HS-27A (cell line): ENCODE results near the gene GPR173.

Experiments used
- DNase-seq: peaks from one replicate; pipeline ENCODE4 v3.0.0-alpha.2; 2012; ENCODE audit warnings: low read depth, missing footprints

The GPR173 gene, protein sequence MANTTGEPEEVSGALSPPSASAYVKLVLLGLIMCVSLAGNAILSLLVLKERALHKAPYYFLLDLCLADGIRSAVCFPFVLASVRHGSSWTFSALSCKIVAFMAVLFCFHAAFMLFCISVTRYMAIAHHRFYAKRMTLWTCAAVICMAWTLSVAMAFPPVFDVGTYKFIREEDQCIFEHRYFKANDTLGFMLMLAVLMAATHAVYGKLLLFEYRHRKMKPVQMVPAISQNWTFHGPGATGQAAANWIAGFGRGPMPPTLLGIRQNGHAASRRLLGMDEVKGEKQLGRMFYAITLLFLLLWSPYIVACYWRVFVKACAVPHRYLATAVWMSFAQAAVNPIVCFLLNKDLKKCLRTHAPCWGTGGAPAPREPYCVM

DNA sequence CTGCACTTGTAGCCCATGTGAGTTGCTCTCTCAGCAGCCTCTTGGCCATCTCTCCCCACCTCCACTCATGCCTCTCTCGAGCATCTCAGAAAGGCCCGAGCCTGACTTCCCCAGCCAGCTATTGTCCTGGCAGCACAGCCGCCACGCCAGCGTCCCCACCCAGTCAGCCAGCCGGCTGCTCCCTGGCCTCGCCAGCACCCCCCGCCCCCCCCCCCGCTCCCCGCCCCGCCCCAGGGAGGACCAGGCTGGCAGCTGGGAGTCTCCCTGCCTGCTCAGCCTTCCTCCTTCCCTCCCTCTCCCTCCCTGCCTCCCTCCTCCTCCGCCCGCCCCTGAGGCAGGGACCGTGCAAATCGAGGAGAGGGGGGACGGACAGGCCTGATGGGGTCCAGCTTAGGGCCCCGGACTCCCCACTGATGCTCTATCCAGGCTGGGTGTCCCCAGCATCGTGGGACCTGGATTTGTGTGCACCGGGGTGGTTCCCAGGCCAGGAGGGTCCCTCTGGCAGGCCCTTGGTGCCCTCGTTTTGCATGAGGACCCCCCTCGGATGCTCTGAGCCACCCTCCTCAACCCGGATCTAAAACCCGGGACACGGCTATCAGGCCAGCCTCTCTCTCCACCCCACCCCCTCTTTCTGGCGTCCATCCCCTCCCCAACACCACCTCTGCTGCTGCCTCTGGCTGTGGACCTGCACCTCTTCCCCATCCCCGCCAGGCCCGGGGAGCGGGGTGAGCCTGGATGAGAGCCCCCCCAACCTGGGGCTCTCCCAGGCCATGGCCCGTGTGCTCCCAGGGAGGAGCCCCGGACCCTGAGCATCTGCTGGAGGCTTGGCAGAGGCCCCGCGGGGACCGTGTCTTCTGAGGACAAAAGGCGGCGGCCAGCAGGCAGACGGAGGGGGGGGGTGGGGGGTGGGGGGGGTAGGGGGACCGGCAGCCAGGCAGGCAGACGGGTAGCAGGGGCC is at the start of gene GPR173:
TSS of gene GPR173 (plus strand) at position 621 of the 958 bp plus-strand sequence. CDS start 27,833 bp downstream, outside the sequence.
- peak; percentile 30 for DNase-seq

DNA sequence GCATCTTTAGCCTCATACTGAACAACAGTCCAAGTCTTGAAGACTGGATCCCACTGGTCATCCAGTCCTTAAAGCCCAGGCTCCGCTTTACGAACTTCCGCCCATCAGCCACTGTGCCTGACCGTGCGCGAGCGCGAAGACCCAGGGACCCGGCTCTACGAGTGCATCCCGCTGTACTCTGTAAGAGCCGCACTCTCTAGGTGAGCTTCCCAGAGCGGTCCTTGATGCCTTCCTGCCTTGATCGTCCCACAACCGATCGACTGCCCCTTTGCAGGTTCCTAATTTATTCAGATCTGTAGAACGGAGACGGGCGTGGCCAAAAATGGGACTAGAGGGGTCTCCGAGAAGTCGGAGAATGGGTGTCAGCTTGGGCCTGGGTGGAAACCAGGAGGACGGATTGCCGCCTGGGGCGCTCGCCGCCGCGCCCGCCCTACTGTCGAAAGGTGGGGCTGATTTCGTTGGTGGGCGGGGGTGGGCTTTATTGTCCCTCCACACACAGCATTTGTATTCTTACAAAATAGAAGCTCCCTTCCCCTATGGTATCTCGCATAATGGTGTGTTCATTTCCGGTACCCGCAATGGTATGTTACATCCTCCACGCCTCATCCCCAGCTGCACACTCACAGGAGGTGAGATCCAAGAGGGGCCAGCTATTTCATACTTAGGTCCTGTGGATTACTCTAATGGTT is 48.0 kb upstream of the GPR173 start:
- DNase-seq, result no peak

DNA sequence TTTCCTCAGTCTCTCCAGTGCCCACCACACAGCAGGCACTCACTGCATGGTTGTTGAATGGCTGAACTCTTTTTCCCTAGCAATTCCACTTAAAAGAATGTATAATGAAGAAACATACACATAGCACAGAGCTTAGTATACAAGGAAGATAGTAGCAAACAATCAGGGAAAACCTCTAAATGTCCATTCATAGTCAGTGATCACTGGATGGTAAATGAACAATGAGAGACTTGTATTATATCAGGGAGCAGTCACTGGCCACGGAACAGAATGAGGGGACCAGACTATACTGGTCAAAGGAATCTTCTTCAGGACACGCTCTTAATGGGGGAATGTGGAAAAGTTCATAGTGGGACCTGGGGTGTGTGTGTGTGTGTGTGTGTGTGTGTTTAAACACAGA is 46.6 kb upstream of the GPR173 start:
- no peak for DNase-seq

DNA sequence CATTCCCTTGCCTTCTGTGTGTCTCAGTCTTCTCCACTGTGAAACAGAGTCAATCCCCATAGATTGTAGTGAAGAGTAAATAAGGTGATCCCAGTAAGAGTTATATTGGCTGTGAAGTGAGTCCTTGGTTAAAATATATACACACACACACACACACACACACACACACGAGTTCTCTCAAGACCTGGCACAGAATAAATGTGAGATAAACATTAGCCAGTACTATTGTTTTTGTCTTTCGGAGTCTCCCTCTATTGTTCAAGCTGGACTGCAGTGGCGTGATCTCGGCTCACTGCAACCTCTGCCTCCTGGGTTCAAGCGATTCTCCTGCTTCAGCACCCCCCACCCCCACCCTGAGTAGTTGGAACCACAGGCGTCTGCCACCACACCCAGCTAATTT is 45.5 kb upstream of the GPR173 start:
- no peak for DNase-seq

DNA sequence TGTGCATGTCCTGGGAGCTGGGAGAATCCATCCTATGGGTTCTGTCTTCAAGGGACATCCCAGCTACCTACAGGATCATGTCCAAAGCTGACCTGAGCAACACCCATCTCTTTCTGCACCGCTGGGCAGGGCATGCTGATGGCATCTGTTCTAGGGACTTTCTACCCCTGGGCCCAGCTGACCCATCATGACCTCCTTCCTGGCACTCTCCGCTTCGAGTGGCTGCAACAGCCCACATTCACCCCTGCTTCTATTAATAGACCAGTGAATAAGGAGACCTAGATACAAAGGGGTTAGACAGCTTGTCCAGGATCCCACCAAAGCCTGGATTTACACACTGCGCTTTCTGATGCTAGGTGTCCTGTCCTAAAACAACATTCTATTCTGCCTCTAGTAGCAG is 44.6 kb upstream of the GPR173 start:
- DNase-seq, result no peak

DNA sequence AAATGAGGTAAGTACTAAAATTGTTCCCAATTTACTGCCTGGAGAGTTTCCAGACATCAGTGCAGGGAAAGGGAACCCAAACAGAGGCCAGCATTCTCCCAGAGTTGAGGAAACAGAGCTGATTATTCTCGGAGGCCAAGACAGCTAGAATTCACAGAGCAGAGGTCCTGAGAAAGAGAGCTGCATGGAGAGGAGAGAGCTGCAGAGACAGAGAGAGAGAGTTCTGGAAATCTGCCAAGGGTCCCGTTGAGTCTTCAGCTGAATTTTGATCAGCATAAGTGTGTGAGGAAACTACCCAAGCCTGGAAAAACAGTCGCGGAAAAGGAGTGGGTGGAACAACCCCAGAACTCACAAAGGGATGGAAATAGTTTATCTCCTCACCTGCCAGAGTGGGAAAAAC is 43.8 kb upstream of the GPR173 start:
- DNase-seq, result no peak

DNA sequence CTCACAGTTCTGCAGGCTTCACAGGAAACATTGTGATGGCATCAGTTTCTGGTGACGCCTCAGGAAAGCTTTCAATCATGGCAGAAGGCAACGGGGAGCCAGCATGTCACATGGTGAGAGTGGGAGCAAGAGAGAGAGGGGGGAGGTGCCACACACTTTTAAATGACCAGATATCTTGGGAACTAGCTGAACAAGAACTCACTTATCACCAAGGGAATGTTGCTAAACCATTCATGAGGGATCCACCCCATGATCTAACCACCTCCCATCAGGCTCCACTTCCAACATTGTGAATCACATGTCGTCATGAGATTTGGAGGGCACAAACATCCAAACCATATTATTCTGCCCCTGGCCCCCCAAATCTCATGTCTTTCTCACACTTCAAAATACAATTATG is 43.3 kb upstream of the GPR173 start:
- no peak for DNase-seq

DNA sequence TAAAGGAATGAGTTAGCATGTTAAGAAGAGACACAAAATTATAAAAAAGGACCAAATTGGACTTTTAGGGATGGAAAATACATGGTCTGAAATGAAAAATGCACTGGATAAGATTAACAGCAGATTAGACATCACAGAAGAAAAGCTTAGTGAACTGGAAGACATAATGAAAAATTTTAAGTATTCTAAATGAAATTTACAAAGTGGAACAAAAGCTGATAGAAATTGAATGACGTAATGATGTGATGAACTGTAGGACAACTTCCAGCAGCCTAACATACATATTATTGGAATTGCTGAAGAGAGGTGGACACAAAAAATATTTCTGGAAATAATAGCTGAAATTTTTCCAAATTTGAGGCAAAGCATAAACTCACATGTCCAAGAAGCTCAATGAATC is 39.6 kb upstream of the GPR173 start:
- no peak for DNase-seq

DNA sequence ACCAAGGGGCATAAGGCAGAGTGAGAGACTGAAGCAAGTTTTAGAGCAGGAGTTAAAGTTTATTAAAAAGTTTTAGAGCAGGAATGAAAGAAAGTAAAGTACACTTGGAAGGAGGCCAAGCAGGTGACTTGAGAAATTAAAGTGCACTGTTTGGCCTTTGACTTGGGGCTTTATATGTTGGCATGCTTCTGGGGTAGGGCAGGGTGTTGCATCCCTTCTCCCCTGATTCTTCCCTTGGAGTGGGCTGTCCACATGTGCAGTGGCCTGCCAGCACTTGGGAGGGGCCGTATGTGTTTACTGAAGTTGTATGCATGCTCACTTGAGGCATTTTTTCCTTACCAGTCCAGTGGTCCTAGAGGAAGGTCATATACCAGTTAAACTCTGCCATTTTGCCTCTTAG is 35.3 kb upstream of the GPR173 start:
- no peak for DNase-seq

DNA sequence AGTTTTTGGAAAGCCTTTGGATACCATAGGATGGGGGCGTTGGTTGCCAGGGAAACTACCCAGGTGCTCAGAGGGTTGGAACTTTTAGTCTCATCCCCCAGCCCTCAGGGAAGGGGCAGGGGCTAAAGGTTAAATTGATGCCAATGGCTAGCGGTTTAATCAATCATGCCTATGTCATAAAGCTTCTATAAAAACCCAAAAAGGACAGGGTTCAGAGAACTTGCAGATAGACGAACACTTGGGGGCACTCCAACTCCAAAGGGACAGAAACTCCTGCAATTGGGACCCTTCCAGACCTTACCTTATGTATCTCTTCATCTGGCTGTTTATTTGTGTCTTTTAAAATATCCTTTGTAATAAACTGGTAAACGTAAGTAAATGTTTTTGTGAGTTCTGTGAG is 30.0 kb upstream of the GPR173 start:
- no peak for DNase-seq

DNA sequence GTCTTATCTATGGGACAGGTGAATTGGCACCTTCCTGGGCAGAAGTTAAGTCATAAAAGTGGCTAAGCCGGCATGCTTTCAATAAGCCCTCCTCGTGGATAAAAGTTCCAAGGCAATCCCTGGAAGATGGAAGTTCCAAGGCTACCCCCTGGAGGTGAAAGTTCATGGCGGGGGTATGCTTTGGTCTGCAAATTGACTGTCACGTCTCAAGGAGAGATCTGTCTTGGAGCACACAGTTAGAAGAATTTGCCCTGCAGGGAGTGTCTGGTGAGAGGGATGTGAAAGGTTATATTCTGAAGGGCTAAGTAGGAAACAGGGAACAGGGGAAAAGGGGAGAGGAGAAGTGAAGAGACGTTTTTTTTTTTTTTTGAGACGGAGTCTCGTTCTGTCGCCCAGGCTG is 26.2 kb upstream of the GPR173 start:
- DNase-seq, result no peak

DNA sequence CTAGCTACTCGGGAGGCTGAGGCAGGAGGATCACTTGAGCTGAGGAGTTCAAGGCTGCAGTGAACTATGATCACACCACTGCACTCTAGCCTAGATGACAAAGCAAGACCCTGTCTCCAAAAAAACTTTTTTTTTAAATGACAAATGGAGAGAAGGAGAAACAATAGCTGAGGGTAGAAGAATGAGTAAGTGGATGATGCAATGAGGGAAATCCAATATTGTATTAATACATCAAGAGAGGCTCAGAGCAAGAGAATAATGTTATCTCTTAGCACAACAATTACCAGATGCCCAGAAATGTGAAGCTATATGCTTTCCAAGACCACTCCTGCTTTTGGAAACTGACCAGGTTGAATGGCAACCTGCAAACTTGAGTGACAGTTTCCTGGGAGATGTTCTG is 19.9 kb upstream of the GPR173 start:
- no peak for DNase-seq

DNA sequence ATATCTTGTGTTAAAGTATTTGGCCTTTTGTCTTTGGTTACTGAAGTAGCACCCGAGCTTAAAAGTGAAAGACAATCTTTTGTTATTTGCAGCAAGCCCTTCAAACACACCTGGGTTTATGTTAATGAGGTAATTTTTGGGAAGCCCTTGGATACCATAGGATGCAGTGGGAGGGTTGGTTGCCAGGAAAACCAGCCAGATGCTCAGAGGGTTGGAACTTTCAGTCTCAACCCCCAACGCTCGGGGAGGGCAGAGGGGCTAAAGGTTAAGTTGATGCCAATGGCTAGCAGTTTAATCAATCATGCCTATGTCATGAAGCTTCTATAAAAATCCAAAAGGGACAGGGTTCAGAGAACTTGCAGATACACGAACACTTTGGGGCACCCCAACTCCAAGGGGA is 17.2 kb upstream of the GPR173 start:
- DNase-seq, result no peak

DNA sequence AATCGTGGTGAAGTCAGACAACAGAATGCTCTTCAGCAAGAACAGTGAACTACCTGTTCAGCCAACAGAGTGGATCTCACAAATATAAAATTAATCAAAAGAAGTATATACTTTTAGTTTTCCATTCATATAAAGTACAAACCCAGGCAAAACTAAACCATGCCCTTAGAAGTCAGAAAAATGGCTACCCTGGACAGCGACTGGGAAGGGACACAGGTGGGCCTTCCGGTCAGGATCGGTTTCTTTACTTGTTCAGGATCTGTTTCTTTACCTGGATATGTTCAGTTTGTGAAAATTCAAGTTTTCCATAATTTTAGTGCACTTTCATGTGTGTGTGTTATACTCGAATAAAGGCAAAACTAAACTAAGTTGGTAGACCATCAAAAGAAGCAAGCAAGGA is 12.4 kb upstream of the GPR173 start:
- no peak for DNase-seq

DNA sequence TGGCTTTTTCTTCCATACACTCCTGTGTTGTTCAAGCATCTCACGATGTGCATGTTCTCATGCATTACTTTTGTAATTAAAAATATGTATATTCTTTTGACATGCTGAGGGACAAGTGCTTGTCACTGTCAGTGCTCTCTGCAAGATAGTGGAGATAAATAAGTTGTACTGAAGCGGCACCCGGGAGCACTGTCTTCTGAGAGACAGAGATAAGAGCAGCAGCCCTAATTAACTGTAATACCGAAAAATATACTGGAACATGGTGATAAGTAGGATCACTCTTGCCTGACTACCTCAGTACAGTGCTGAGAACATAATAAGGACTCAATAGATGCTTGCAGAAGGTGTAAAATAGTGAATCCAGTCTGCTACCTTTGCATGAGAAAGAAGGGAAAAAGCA is 9.4 kb upstream of the GPR173 start:
- DNase-seq, result no peak

DNA sequence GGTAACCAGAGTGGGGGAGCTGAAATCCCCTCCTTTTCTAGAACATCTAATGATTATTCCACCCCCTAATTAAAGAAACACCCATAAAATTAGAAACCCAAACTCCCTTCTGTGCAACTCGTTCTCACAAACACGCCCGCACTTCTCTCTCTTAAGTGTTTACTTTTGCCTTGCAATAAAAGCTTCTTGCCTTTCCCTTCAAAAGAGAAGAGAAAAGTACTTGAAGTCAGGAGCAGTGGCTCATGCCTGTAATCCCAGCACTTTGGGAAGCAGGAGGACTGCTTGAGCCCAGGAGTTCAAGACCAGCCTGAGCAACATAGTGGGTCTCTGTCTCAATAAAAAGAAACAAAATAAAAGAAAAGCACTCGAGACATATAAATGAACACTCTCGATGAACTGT is 3.6 kb upstream of the GPR173 start:
- no peak for DNase-seq

DNA sequence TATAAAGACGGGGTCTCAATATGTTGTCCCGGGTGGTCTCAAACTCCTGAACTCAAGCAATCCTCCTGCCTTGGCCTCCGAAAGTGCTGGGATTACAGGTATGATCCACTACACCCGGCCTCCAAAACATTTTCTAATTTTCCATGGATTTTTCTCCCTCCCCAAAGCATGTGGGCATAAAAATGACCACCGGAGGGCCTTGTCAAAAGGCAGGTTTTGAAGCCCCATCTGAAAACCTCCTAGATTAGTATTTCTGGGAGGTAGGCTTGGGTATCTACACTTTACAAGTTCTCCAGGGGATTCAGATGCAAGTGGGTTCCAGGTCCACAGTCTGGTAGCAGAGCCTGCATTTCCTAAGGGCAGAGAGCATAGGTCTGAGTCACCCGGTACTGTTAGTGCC is 1.4 kb upstream of the GPR173 start:
- no peak for DNase-seq

DNA sequence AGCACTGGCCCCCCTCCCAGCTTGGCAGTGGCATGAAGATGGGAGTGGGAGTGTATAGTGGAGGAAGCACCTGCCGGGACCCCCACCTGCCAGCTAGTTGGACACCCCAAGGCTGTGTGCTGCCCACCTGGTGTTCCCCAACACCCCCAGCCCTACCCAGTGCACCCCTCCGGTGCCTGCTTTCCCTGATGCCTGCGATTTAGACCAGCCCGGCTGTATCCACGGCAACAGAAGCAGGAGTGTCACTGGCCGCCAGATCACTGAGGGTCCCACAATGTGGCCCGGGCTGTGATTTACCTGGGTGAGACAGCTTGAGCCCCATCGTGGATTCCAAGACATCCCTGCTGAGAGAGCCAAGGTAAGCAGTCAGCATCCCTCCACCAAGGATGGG is 533 bp downstream of the GPR173 start:
- DNase-seq, result no peak

DNA sequence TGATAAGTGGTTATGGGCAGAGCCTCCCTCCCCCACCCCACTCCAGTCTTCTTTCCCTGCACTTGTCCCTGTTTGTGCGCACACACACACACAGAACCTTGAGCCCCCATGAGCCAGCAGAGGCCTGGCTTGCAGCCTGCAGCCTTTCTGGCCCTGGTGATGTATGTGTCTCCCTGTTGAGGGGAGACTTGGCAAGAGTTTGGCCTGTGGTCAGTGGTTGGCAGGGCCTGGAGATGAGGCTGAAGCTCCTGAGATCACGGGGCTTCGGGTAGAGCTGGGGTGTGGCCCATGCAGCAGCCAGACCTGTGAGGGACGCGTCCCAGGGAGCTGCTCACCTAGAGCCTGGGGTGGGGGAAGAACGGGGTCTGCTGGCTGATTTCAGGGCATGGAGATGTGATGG is 2.3 kb downstream of the GPR173 start:
- DNase-seq, result no peak

DNA sequence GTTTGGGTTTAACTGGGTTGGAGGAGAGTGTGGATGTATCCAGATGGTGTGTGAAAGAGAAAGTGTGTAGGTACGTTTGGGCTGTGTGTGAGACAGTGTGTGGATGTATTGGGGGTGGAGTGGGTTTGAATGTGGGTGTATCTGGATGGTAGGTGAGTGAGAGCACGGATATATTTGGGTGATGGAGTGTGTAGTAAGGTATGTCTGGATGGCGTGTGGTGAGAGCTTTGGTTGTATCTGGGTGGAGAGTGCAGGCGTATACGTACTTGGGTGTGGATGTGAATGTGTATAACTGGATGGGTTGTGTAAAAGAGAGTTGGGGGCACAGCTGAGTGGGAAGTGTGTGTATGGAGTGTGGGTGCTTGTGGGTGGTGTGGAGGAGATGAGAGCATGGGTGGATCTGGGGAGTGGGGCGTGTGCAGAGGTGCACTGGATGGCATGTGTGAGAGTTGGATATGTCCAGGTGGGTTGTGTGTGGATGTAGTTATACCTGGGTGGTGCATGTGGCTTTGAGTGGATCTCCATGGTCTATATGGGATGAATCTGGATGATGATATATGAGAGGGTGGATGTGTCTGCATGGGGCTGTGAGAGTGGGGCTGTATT is 6.8 kb downstream of the GPR173 start:
- DNase-seq, result no peak

DNA sequence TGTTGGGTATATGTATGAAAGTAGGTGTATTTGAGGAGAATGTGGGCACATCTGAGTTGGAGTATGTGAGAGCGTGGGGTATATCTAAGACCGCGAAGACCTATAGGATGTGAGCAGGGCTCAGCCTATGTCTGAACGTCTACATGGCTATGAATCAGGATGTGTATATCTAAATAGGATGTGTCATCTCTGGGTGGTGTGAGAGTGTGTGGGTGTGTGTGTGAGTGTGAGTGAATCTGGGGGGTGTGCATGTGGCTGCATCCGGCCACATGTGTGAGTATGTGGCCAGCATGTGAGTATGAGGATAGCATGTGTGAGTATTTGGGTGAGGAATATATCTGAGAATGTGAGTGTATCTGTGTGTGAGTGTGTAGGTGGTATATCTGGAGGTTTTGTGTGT is 7.7 kb downstream of the GPR173 start:
- DNase-seq, result no peak

DNA sequence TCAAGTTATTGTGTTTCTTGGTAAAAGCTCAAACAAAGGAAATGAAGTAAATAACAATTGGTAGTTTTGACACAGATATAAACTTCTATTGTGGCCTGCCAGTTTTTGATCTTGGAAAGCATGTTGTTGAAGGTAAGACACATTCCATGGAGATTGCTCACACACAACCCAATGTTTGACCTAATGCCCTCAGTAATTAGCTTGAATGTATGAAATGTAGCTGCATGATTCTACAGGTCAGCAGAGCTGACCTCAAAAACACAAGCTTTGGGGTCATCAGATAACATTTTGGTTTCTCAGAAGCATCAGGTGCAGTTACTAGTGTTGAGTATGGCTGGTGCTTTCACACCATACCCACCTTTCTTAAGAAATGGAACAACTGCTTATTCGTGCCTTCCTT is 16.5 kb downstream of the GPR173 start:
- no peak for DNase-seq
